Daoy (cell line): ENCODE data around the gene PTPRN2. TPM values are rescaled to one million over a fixed set of nuclear protein-coding genes. Genes with fewer than 3 reads are reported as not detected.
"Not testable (repeated sequence)": the region's sequence is repeated elsewhere in the genome, so short reads cannot be mapped to it uniquely, and the experiment has no call there.

Source experiments
- DNase-seq: peaks from one replicate; pipeline ENCODE4 v3.0.0-alpha.2; 2015; ENCODE audit warnings: low read depth
- total RNA-seq: library from RNA; depleted of rRNA; stranded (reverse); fragments of >200 nt; shearing (Covaris generic); gene quantifications from 2 replicates; pipeline ENCODE4 v1.2.3, GENCODE V29; 2014

PTPRN2 gene
- total RNA-seq, 1 experiment from 2014 or later: 8.3 TPM

DNA sequence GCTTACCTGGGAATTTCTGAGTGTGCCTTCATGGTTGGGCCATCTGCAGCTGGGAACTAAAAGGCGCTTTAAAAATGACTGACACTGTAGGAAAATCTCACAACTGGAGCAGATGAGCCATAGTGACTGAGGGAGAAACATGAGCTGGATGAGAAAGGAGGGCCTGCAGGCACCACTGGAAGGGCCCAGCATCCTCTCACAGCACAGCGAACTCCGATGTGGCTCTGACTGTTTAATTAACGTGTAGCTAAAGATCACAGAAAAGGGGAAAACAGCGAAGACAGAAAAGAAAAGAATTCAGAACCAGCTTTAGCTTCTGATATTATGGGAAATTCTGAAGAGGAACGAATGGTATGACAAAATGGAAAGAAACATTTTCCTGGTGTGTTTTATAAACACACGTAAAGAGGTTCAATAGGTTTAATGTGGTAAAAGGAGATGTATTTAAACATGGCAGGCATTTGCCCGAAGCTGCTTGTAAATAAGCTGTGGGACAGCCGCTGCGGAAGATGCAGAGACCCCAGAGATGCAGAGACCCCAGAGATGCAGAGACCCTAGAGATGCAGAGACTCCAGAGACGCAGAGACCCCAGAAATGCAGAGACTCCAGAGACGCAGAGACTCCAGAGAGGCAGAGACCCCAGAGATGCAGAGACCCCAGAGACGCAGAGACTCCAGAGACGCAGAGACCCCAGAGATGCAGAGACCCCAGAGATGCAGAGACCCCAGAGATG is 534.3 kb downstream of the PTPRN2 start:
- DNase-seq: no peak

DNA sequence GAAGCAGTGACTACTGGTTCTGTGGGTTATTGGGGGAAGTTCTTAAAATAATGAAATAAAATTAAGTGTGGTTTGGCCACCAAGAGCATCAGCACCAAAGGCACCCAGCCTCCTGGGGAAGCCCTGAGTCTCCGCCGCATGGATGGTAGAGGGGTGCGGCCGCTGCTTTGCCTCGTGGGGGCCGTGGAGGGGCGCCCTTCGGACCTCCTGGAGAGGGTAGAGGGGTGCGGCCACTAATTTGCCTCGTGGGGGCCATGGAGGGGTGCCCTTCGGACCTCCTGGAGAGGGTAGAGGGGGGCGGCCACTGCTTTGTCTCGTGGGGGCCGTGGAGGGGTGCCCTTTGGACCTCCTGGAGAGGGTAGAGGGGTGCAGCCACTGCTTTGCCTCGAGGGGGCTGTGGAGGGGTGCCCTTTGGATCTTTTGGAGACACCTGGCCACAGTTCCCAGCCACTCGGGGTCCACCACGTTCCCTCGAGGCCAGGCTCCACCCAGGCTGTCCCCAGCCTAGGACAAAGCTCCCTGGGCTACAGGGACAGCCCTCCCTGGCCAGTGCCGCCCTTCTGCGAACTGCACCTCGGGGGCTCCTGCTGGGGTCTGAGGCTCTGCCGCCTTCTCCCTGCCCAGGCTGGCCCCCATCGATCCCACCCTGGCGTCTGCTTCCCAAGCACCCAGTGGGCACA is 535.1 kb downstream of the PTPRN2 start:
- no peak for DNase-seq

- no peak for DNase-seq
Observed at GRCh38 chr7:158051776-158052175, 535.8 kb downstream of the PTPRN2 start.

DNA sequence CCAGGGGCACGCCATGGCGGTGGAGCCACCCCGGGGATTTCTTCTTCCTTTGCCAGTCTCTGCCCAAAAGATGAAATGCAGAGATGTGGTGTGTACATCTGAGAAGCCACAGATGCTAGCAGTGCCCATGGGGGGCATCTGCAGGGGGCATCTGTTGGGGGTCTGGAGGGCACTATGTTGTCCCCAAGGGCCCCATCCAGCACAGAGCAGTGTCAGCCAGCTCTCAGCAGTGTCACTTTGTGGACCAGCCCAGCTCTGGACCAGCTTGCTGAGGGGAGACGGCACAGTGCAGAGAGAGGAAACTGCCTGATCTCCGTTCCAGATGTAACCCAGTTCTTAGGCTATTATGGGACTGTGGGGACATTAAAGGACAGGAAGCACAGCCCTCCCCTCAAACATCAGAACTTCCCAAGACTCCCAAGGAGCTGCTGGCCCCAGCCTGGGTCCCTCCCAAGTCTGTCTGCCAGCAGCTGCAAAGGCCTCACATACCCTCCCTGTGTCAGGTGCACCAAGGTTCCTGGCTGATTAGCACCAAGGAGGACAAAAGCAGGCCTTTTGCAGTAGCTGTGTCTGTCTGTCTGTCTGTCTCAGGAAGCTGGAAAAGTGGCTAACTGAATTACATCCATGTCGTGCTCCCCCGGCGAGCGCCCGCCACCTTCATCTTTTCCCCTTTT is 536.5 kb downstream of the PTPRN2 start:
- DNase-seq: no peak

- DNase-seq: no peak
Observed at GRCh38 chr7:158050441-158050977, 537.1 kb downstream of the PTPRN2 start.

- no peak for DNase-seq
Observed at GRCh38 chr7:158049271-158049670, 538.4 kb downstream of the PTPRN2 start.

DNA sequence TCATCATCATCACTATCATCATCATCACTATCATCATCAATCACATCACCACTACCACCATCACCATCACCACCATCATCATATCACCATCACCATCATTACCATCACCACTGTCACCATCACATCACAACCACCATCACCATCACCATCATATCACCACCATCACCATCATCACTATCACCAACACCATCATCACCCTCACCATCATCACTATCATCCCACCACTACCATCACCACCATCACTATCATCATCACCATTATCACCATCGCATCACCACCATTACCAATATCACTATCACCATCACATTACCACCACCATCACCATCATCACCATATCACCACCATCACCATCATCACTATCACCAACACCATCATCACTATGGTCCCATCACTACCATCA is 539.1 kb downstream of the PTPRN2 start:
- DNase-seq: no peak

GRCh38 chr7:158047391-158048059 is 540.1 kb downstream of the PTPRN2 start:
- no peak for DNase-seq

- not testable (repeated sequence) for DNase-seq
Observed at GRCh38 chr7:158046246-158046645, 541.4 kb downstream of the PTPRN2 start.

DNA sequence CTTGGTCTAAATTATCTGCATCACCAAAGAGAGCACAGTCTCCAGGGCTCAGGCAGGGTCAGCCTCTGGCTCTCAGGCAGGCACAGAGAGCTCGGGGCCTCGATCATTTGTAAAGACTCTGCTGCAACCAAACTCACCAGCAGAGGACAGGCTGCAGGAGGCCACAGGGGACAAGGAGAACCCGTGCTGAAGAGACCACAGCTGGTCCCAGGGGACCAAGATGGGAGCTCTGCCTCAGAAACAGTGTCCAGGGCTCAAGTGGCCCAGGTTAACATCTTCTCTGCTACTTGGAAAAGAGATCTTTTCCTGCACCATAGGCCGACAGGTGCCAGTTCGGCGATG is 543.2 kb downstream of the PTPRN2 start:
- no peak for DNase-seq

GRCh38 chr7:158043551-158044481 is 543.8 kb downstream of the PTPRN2 start:
- no peak for DNase-seq

DNA sequence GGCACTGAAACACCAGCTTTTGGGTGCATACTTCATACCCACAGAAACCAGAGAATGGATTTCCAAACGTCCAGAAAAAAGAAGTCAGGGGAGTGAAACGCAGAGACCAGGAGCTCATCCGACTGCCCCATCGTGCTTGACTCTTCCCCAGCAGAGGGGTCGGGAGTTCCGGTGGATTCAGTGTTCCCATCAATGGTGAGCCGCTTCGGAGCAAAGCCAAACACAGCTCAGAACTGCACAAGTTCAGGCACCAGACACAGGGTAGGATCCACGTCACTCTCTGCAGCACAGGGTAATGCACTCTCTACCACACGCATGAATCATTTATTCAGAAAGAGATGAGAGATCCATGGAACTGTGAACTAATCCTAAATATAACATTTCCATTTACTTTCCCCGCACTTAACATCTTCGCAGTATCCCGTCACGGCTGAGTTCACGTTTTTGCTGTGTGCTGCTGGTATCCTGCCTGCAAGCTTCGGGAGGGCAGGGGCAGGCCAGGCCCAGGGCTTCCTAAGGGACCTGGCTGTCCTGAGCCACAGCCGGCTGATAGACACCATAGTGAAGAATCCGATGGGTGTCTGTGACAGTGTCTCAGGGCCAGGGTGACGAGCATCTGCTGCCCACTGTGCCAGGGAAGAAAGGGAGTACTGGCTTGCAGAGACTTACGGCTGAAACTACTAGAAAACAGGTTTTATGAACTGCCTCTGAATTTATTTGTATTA is 545.3 kb downstream of the PTPRN2 start:
- no peak for DNase-seq

- no peak for DNase-seq
Observed at GRCh38 chr7:158040199-158040598, 547.4 kb downstream of the PTPRN2 start.

GRCh38 chr7:158039270-158039669 is 548.4 kb downstream of the PTPRN2 start:
- no peak for DNase-seq

DNA sequence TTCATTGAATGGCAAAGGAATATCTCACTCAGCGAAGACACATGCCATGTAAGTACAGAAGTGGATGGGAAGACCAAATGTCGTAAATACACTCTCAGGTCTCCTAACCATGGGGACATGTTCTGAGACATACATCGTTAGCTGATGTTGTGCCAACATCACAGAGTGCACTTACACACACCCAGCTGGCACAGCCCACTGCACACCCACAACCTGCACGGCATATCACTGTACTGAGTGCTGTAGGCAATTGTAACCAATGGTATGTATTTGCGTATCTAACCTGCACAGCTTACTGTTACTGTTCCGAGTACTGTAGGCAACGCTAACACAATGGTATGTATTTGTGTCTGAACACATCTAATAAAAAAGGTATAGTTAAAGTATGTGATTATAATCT is 550.4 kb downstream of the PTPRN2 start:
- DNase-seq: no peak

- no peak for DNase-seq
Observed at GRCh38 chr7:158035343-158035742, 552.3 kb downstream of the PTPRN2 start.

GRCh38 chr7:158034571-158034970 is 553.1 kb downstream of the PTPRN2 start:
- DNase-seq: no peak

DNA sequence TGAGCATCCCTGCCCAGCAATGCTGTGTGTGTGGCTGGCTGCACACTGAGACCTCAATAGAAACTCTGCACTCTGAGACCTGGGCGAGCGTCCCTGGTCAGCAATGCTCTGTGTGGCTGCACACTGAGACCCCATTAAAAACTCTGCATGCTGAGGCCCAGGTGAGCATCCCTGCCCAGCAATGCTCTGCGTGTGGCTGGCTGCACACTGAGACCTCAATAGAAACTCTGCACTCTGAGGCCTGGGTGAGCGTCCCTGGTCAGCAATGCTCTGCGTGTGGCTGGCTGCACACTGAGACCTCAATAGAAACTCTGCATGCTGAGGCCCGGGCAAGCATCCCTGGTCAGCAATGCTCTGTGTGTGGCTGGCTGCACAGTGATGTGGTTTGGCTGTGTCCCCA is 553.7 kb downstream of the PTPRN2 start:
- not testable (repeated sequence) for DNase-seq

DNA sequence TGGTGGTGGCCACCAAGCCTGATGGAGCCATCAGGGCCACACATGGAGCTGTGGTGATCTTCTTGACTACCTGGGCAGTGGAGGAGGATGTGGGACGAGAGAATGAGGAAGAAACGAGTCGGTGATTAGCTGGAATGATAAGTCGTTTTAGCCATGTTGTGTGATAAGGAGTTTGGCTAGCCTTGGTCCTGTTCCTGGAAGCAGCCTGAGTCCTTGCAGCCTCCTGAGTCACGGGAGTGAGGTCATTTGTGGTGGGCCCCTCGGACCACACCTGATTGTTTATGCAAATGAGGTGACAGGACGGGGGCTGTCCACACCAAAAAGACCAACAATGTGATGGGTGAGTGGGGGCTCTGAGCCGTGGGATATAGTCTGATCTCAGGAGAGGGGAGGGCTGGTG is 554.4 kb downstream of the PTPRN2 start:
- DNase-seq: no peak

- DNase-seq: no peak
Observed at GRCh38 chr7:158032561-158033115, 555.0 kb downstream of the PTPRN2 start.
